Activated CD4-positive, alpha-beta T cell treated with anti-CD3 and anti-CD28 coated beads for 24 hours (primary cell): ENCODE results near the gene EIF4G1.
"Not testable (repeated sequence)": the region's sequence is repeated elsewhere in the genome, so short reads cannot be mapped to it uniquely, and the experiment has no call there.

Experiments
- DNase-seq, 2 donors: peaks; one replicate each; pipeline ENCODE4 v3.0.0-alpha.2; 2020; ENCODE audit warnings: low read depth in 2 of 2

Gene EIF4G1

DNA sequence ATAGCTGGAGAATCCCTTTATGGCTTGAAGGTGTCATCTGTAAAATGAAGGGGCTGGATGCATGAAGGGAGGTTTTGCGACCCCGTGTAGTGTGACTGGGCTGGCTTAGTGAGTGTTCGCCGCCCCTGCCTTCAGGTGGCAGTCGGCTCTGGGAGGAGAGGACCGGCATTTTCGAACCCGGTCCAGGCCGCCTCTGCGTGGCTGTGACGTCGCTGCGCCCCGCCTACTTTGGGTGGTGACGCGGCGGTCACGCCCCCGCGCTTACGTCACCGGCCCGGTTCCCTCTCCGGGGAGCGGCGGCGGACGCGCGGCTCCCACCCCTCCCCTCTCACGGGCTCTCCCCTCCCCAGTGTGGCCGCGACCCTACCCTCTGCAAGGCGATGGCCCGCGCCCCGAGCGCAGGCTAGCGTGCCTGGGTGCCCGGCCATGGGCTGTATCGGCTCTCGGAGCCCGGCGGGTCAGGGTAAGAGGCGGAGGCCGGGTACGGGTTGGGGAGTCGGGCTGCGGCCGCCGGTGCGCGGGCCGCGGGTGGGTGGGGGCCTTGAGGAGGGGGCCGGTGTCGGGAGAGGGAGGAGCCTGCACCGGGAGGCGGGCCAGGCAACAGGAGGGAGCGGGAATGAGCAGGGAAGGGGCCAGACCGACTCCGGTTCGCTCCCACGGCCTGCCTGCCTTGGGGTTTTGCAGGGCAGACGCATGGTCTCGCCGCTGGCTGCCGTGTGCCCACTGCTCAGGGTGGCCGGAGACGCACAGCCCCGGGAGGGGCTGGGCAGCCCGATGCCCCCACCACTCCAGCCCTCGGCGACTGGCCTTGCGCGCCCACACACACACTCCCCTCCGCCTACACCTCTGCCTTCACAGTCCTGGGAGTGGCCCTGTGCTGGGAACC lies 21.5 kb downstream of the EIF4G1 start:
- peak; percentile 82 to 84 for DNase-seq

DNA sequence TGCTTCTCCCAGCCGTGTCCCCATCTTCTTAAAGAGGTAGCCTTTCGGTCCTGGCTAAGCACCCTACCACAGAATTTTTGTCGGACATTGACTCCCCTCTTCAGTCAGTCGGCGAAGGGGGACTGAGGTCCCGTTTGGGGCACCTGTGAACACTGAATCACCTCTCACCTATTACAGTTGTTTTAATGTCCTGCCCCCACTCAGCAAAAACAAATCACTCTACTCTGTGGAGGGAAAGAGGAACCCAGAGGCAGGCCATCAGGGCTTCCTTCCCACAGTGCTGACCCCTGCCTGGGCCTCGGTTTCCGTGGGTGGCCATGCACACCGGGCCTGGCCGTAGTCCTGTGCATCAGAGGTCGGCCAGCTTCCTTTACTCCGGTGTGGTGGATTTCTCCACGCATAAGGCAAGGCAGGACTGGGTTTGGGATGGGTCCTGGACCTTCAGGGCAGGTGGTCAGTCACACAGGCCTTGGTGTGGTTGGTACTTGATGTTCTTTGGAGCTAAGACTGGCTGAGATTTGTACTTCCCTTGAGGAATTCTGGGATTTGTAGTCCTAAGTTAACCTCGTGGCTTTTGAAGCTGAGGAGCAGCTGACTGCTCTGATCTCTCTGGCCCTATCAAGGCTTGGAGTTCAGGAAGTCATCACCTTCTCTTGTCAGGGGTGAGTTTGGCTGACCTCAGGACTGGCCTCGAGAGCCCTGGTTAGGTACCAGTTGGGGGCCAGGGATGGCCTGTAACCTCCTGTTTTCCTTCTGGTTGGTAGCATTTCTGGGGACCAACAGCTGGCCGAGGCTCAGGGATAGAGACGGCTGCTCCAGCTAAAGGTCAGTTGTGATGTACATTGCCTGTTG lies 22.4 kb downstream of the EIF4G1 start:
- DNase-seq: no peak

DNA sequence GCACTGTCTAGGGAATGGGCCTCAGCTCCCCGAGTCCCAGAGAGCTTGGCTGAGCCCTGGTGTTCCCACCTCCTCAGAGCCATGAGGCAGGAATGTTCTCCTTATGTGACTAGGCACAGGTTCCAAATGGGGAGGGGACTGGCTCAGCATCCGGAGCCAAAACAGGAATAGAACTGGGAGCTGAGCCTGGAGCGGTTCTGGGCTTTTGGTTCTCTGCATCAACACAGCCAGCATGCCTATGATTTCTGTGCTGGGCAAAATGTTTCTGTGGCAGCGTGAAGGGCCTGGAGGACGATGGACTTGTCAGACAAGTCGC lies 23.0 kb downstream of the EIF4G1 start, which contains the start of gene FAM131A:
Gene FAM131A (plus strand): TSS at position 202 of the 316 bp plus-strand sequence. CDS start 31 bp downstream, at position 233.
- no peak for DNase-seq

DNA sequence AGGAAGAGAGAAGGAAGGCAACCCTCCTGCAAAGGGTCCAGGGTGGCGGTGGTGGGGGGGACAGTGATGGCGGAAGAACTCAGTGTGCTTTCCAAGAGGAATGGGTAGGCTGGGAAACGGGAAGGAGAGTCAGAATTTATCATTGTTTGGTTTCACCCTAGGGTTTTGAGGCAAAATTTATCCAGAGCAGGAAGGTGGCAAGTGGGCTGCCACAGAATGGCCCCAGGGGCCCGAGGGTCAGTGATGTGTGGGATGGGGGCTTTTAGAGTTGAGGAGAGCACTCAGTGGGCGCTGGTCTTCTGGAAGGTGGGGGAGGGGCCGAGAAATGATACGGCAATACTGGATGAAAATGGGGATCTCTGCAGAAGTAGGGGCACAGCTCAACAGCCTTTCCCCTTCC lies 23.6 kb downstream of the EIF4G1 start:
- no peak for DNase-seq

DNA sequence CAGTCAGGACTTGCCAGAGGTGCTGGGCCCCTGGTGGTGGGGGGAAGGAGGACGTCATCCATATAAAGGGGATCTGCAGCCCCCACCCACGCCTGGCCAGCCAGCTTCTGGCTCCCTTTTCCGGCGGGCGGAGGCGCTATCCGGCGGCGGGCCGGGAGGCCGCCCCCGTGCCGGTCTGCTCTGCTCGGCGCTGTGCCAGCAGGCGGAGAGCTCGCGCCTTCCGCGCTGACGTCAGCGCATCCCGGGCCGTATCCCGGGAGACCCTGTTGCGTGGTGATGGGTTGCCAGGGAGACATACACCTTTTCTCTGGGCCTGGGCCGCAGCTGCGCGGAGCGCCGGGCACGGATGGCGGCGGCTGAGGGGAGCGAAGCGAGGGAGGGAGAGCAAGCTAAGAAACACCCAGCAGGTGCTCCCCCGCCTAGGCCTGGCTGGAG lies 24.1 kb downstream of the EIF4G1 start:
- DNase-seq: no peak

DNA sequence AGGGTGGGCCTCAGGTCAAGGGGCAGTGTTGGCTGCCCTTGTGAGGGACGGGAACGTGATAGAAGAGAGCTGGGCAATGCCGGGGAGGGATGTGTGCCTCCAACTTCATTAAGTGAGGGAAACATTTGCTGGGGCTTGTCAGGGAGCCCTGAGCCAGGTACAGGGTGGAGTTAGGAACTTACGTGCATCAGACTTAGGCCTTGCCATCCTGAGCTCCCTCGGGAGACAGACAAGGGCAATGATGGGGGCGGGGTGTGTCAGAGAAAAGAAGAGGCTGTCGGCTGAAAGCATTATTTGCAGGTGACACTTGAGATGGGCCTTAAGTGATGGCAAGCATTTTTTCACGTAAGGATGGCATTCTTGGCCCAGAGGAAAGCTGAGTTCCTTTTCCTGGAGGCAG lies 24.6 kb downstream of the EIF4G1 start:
- no peak for DNase-seq

DNA sequence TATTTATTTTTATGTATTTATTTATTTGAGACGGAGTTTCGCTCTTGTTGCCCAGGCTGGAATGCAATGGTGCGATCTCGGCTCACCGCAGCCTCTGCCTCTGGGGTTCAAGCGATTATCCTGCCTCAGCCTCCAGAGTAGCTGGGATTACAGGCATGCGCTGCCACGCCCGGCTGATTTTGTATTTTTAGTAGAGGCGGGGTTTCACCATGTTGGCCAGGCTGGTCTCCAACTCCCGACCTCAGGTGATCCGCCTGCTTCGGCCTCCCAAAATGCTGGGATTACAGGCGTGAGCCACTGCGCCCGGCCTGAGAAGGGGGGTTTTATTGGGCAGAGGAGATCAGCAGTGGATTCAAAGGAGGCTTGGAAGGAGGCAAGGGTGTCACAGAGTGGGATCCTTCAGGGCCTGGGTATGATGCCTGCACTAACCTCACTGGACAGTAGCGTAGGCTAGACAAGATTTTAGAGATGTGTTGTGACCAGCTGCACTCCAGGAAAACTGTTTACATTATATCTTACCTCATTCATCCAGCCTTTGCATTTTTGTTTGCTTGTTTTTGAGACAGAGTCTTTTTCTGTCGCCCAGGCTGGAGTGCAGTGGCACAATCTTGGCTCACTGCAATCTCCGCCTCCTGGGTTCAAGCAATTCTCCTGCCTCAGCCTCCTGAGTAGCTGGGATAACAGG lies 25.2 kb downstream of the EIF4G1 start:
- DNase-seq: not testable (repeated sequence)

DNA sequence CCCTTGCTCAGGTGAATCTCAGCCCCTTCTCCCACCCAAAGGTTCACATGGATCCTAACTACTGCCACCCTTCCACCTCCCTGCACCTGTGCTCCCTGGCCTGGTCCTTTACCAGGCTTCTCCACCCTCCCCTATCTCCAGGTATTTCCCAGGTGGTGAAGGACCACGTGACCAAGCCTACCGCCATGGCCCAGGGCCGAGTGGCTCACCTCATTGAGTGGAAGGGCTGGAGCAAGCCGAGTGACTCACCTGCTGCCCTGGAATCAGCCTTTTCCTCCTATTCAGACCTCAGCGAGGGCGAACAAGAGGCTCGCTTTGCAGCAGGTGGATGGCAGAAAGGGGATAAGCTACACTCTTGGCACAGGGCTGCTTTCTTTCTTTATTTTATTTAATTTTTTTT lies 27.5 kb downstream of the EIF4G1 start:
- no peak for DNase-seq

DNA sequence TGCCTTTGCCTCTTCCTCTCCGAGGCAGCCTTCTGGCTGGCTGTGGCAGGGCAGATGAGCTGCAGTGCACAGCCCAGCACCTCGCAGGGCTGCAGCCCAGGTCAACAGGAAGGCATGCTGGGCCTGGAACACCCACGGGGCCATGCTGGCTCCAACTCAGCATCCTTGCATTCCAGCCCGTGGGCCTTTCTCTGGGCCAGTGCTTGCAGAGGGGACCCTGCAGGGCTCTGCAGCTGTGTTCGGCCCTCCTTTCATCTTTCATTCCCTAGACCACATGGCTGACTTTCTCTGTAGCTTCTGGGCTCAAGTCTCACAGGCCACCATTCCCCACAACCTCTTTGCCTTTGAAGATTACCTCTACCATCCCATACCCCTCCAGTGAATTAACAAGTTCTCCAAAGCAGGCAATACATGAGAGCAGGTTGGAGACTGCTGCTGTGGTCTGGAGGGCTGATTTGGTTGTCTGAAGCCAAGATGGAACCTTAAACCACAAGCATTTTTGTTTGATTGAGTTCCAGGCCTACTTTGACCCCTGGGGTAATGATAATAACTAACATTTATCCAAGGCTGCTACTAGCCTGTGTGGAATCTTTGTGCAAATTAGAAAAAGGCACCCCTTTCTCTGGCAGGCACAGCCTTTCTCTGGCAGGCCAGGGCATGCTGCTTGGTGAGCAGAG lies 28.9 kb downstream of the EIF4G1 start:
- DNase-seq: no peak

DNA sequence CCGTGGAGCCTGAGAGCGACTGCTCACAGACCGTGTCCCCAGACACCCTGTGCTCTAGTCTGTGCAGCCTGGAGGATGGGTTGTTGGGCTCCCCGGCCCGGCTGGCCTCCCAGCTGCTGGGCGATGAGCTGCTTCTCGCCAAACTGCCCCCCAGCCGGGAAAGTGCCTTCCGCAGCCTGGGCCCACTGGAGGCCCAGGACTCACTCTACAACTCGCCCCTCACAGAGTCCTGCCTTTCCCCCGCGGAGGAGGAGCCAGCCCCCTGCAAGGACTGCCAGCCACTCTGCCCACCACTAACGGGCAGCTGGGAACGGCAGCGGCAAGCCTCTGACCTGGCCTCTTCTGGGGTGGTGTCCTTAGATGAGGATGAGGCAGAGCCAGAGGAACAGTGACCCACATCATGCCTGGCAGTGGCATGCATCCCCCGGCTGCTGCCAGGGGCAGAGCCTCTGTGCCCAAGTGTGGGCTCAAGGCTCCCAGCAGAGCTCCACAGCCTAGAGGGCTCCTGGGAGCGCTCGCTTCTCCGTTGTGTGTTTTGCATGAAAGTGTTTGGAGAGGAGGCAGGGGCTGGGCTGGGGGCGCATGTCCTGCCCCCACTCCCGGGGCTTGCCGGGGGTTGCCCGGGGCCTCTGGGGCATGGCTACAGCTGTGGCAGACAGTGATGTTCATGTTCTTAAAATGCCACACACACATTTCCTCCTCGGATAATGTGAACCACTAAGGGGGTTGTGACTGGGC lies 30.3 kb downstream of the EIF4G1 start:
- no peak for DNase-seq

DNA sequence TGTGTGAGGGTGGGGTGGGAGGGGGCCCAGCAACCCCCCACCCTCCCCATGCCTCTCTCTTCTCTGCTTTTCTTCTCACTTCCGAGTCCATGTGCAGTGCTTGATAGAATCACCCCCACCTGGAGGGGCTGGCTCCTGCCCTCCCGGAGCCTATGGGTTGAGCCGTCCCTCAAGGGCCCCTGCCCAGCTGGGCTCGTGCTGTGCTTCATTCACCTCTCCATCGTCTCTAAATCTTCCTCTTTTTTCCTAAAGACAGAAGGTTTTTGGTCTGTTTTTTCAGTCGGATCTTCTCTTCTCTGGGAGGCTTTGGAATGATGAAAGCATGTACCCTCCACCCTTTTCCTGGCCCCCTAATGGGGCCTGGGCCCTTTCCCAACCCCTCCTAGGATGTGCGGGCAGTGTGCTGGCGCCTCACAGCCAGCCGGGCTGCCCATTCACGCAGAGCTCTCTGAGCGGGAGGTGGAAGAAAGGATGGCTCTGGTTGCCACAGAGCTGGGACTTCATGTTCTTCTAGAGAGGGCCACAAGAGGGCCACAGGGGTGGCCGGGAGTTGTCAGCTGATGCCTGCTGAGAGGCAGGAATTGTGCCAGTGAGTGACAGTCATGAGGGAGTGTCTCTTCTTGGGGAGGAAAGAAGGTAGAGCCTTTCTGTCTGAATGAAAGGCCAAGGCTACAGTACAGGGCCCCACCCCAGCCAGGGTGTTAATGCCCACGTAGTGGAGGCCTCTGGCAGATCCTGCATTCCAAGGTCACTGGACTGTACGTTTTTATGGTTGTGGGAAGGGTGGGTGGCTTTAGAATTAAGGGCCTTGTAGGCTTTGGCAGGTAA lies 31.1 kb downstream of the EIF4G1 start:
- no peak for DNase-seq

DNA sequence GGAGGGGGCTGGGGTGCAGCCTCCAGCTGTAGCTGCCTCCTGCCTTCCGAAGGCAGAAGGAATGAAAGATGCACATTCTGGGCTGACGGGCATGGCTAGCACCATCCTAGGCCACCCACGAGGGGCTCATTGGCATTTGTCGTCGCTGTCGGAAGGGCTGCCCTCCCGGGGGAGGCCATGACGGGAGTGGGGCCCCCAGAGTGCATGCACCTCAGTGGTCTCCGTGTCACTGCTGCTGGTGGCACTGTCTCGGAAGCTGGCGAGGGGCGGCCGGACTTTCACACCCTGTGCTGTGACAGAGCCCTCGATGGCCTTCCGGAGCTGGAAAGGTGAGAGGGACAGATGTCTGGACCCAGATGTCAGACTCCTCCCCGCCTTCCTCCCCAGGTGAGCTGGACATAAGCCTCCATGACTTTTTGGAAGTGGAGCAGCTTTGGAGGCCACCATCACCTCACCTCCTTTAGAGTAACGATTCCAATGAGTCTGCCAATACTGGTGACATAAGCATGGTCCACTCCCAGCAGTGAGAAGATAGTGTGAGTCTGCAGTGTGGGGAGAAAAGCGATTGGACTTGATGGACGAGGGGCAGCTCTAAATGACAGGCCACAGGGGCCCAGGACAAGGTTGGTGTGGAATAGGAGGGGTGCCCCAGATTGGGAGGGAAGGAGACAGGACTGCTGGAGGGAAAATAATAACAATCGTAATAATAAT lies 32.2 kb downstream of the EIF4G1 start:
- no peak for DNase-seq

DNA sequence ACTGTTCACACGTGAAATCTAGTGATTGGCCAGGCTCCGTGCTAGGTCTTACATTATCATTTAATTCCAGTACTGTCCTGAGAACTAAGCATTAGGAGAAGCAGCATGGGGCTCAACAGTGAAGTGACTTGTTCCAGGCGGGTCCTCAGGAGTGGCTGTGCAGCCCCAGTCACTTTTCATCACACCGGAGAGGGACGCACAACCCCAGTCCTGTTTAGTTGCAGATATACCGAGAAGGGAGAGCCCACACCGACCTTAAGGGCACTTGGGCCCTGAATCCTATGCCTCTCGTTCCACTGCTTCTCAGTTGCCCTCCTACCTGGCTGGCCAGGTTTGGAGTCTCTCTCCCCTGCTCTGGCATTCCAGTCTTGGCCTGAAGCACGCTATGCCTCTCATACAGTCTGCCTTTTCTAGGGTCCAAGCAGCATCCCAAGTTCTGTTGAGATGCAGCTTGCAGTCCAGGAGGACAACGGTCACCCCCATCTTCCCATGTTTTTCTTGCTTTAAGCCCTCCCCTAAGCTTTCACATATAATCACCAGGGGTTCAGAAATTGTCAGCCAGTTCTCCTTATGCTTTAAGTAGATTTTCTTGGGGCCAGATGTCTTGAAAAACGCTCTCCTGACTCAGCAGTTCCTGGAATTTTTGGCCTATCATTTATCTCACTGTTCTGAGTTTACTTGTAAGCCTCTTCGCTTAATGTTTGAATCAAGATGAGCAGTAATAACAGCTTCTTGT lies 33.1 kb downstream of the EIF4G1 start:
- DNase-seq: no peak

DNA sequence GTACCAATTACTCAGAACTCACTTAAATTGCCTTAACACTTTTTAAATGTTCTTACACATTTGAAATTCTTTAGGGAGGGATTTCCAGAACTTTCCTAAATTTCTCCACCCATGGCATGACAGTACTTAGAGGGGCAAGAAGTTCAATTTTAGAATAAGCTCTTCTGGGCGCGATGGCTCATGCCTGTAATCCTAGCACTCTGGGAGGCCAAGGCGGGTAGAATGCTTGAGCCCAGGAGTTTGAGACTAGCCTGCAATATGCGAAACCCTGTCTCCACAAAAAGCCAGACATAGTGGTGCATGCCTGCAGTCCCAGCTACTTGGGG lies 33.6 kb downstream of the EIF4G1 start:
- DNase-seq: no peak

DNA sequence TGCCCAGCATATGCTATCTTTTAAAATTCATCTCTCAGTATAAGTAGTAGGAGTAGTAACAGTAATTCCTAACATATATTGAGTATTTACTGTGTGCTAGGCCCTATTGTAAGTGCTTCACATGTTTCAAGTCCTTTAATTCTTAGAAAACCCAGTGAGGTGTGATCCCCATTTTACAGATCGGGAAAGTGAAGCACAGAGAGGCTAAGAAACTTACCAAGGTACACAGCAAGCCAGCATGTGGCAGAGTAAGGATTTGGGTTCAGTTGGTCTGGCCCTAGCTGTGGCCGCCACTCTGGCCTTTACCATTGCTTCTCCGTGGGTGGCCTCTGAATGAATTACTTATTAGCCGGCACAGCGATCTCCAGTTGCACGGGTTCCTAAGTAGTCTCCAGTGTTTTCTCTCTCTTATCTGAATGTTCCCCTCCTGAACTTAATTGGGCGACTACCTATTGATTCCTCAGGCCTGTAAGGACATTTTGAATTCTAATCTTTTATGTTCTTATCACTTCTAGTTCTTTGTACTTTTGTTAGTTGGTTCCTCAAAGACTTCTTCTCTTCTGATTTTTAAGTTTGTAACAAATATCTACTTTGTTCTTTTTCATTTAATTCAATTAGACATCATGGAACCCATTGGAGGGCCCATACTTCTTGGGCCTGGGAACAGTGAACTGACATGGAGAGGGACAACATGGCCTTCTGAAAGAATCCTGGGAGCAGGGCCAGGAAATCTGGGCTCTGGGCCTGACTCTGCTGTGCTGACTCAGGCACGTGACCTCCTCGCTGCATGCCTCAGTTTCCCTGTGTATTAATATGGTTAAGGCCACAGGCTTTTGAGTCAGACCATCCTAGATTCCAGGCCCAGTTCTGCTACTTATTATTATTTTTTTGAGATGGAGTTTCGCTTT lies 35.4 kb downstream of the EIF4G1 start:
- DNase-seq: no peak

DNA sequence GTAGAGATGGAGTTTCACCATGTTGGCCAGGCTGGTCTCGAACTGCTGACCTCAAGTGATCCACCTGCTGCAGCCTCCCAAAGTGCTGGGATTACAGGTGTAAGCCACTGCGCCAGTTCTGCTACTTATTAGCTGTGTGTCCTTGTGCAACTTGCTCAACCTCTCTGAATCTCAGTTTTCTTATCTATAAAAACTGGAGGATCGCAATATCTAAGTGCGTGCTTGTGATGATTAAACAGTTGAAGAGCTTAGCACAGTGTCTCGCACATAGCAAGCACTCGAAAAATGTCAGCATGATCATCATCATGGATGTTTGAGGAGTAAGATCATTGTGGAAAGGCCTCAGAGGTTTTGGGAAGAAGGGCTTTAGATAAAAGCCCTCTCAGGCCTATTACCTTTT lies 36.2 kb downstream of the EIF4G1 start:
- no peak for DNase-seq

DNA sequence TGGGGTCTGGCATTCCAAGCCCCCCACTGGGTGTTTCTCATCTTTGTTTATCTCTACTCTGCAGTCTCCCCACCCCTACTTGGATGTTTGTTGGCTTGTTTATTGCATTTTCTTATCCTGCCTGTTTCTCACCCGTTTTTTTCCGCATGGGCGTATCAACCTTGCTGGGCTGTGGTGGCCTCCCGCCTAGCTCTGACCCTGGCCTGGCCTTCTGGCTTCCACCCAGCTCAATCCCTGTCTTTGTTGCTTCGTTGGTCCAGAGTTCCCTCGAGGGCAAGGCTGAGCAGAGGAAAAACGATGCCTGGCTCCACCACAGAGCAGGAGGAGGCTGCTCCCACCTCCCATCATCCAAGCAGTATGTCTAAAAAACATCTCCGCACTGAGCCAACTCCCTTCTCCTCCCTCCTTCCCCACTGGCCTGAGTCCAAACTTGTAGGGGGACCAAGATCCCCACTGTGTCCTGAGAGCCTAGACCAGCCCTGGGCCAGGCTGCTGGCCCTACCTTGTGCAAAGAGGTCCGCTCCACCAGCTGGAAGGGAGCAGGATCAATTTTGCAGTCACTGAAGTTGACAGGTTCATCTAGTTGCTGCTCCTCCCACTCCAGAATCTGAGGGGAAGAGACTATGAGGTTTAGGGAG lies 37.2 kb downstream of the EIF4G1 start:
- no peak for DNase-seq
